Measurements from ENCODE around the gene PPIC. TPM values are rescaled to one million over a fixed set of nuclear protein-coding genes. Genes with fewer than 3 reads are reported as not detected.
"Not testable (repeated sequence)": the region's sequence is repeated elsewhere in the genome, so short reads cannot be mapped to it uniquely, and the experiment has no call there.

Gene PPIC
- total RNA-seq, 1 experiment from 2014 or later = 45.3 TPM

- Mint-ChIP-seq H3K4me1 (ENCODE audit: insufficient read depth, unreplicated experiment) (peaks cover 3% of the 10 kb centered on the region), H3K4me3 (ENCODE audit: unreplicated experiment) (no peak overlapping the region), H3K9me3 (ENCODE audit: unreplicated experiment) (no peaks in the 10 kb centered on the region), H3K36me3 (ENCODE audit: insufficient read depth, unreplicated experiment) (no peaks in the 10 kb centered on the region), H3K27me3 (ENCODE audit: insufficient read depth, unreplicated experiment) (no peaks in the 10 kb centered on the region), H3K27ac (ENCODE audit: low read depth, unreplicated experiment) (no peak overlapping the region)
- DNase-seq (ENCODE audit: unreplicated experiment) = no peak
- POLR2A ChIA-PET = no interaction called here
- no TSS peak for BruUV-seq (replicated peaks)
- intact Hi-C loops (cut with micrococcal nuclease) = no loop called here
- no peak for TF ChIP-seq CTCF (IDR thresholded peaks at IDR 0.05; ENCODE audit: unreplicated experiment)
- CTCF ChIA-PET = interaction anchor here (1.0 kb wide), 1 partner anchor 10 kb away, joined by 3 read pairs; no protein-coding TSS in a partner anchor
These were observed 58.5 kb downstream of the PPIC start for GRCh38 chr5:122978068-122978467.

- BruUV-seq (replicated peaks) = no TSS peak
- Mint-ChIP-seq H3K4me3 (ENCODE audit: unreplicated experiment) (no peak overlapping the region), H3K36me3 (ENCODE audit: insufficient read depth, unreplicated experiment) (no peaks in the 10 kb centered on the region), H3K4me1 (ENCODE audit: insufficient read depth, unreplicated experiment) (peaks cover 8% of the 10 kb centered on the region), H3K27me3 (ENCODE audit: insufficient read depth, unreplicated experiment) (no peaks in the 10 kb centered on the region), H3K9me3 (ENCODE audit: unreplicated experiment) (no peaks in the 10 kb centered on the region), H3K27ac (ENCODE audit: low read depth, unreplicated experiment) (no peak overlapping the region)
- no peak for TF ChIP-seq CTCF (IDR thresholded peaks at IDR 0.05; ENCODE audit: unreplicated experiment)
- ChIA-PET POLR2A (no interaction called here), CTCF (interaction anchor here (0.5 kb wide), 1 partner anchor 189 kb away, joined by 3 read pairs; no protein-coding TSS in a partner anchor)
- intact Hi-C loops (cut with micrococcal nuclease) = no loop called here
- DNase-seq (ENCODE audit: unreplicated experiment) = no peak
These were observed 59.2 kb downstream of the PPIC start for GRCh38 chr5:122977319-122977718.

GRCh38 chr5:122974251-122974650 is 62.3 kb downstream of the PPIC start:
- H3K9me3 Mint-ChIP-seq (ENCODE audit: unreplicated experiment); H3K27me3 Mint-ChIP-seq (ENCODE audit: insufficient read depth, unreplicated experiment); intact Hi-C loops (cut with micrococcal nuclease); POLR2A ChIA-PET; H3K4me3 Mint-ChIP-seq (ENCODE audit: unreplicated experiment); BruUV-seq (replicated peaks); H3K4me1 Mint-ChIP-seq (ENCODE audit: insufficient read depth, unreplicated experiment); H3K27ac Mint-ChIP-seq (ENCODE audit: low read depth, unreplicated experiment); DNase-seq (ENCODE audit: unreplicated experiment): not testable (repeated sequence)
- CTCF ChIA-PET = interaction anchor here (0.7 to 1.8 kb wide), 2 partner anchors 78 to 393 kb away, joined by 3 to 4 read pairs; no protein-coding TSS in a partner anchor
- H3K36me3 Mint-ChIP-seq (ENCODE audit: insufficient read depth, unreplicated experiment) = peaks cover 24% of the 10 kb centered on the region

- BruUV-seq (replicated peaks); H3K27ac Mint-ChIP-seq (ENCODE audit: low read depth, unreplicated experiment); H3K4me3 Mint-ChIP-seq (ENCODE audit: unreplicated experiment); H3K27me3 Mint-ChIP-seq (ENCODE audit: insufficient read depth, unreplicated experiment); H3K9me3 Mint-ChIP-seq (ENCODE audit: unreplicated experiment); intact Hi-C loops (cut with micrococcal nuclease); DNase-seq (ENCODE audit: unreplicated experiment); POLR2A ChIA-PET; H3K4me1 Mint-ChIP-seq (ENCODE audit: insufficient read depth, unreplicated experiment): not testable (repeated sequence)
- CTCF ChIA-PET = interaction anchor here (0.9 to 1.8 kb wide), 2 partner anchors 11 to 77 kb away, joined by 4 read pairs; no protein-coding TSS in a partner anchor
- peaks cover 24% of the 10 kb centered on the region for H3K36me3 Mint-ChIP-seq (ENCODE audit: insufficient read depth, unreplicated experiment)
These were observed 62.8 kb downstream of the PPIC start for GRCh38 chr5:122973759-122974158.

Other genes starting within 250 kb of the PPIC start
- 97.0 and 98.1 TPM in 2 replicates for gene SNX24, start 191.1 kb downstream of the PPIC start, total RNA-seq (2022)
- 0.98 and 1.3 TPM in 2 replicates for gene PRDM6, start 52.5 kb upstream of the PPIC start, total RNA-seq (2022)